Mesothelial cell of epicardium (in vitro differentiated cells): ENCODE results near the gene NYAP2. TPM values are rescaled to one million over a fixed set of nuclear protein-coding genes. Genes with fewer than 3 reads are reported as not detected.

Experiments used
- DNase-seq, 2 experiments: peaks; one replicate each; pipeline ENCODE4 v3.0.0; 2021; ENCODE audit warnings: low spot score in 2 of 2; ENCODE audit not compliant: unreplicated experiment in 2 of 2
- H3K27ac Mint-ChIP-seq: 2 replicates; pipeline ENCODE4 v1.8.0; 2021; ENCODE audit warnings: mixed read lengths
- H3K27me3 Mint-ChIP-seq: 2 replicates; pipeline ENCODE4 v1.8.0; 2021; ENCODE audit warnings: low read depth, mixed read lengths
- H3K36me3 Mint-ChIP-seq: 2 replicates; pipeline ENCODE4 v1.8.0; 2021; ENCODE audit warnings: mixed read lengths
- H3K4me1 Mint-ChIP-seq: 2 replicates; pipeline ENCODE4 v1.8.0; 2021; ENCODE audit warnings: mixed read lengths
- H3K4me3 Mint-ChIP-seq: 2 replicates; pipeline ENCODE4 v1.8.0; 2021; ENCODE audit warnings: mild to moderate bottlenecking, moderate library complexity, mixed read lengths
- H3K9me3 Mint-ChIP-seq: 2 replicates; pipeline ENCODE4 v1.8.0; 2021; ENCODE audit warnings: mixed read lengths
- CTCF ChIP-seq: fragments of 200-600 bp; sonication (generic); IDR thresholded peaks from one replicate; pipeline ENCODE4 v1.5.0; 2021; ENCODE audit warnings: antibody characterized with exemption; ENCODE audit not compliant: unreplicated experiment
- total RNA-seq: library from RNA; stranded (reverse); gene quantifications from 3 replicates; pipeline ENCODE4 v1.2.1, GENCODE V29; 2021

The NYAP2 gene
- total RNA-seq, 1 donor from 2014 or later: not detected

GRCh38 chr2:225599856-225600255, 200.3 kb downstream of the NYAP2 start:
- Mint-ChIP-seq H3K27me3 (no peaks in the 10 kb centered on the region), H3K4me3 (no peak overlapping the region), H3K4me1 (peaks cover 3% of the 10 kb centered on the region), H3K36me3 (no peaks in the 10 kb centered on the region), H3K27ac (no peak overlapping the region), H3K9me3 (peaks cover 19% of the 10 kb centered on the region)
- no peak for DNase-seq
- no peak for TF ChIP-seq CTCF

GRCh38 chr2:225600444-225600843, 200.9 kb downstream of the NYAP2 start:
- Mint-ChIP-seq H3K36me3 (no peaks in the 10 kb centered on the region), H3K27ac (no peak overlapping the region), H3K4me3 (no peak overlapping the region), H3K9me3 (peaks cover 19% of the 10 kb centered on the region), H3K27me3 (no peaks in the 10 kb centered on the region), H3K4me1 (peaks cover 3% of the 10 kb centered on the region)
- TF ChIP-seq CTCF: no peak
- DNase-seq: no peak

DNA sequence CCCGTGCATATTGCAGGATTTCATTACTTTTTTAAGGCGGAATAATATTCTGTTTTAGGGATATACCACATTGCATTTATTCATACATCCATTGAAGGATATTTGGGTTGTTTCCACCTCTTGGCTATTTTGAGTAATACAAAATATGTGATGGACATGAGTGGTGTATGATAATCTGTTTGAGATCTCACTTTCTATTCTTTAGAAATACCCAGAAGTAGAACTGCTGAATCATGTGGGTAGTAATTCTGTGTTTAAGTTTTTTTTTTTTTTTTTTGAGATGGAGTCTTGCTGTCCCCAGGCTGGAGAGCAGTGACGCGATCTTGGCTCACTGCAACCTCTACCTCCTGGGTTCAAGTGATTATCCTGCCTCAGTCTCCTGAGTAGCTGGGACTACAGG, 201.4 kb downstream of the NYAP2 start:
- Mint-ChIP-seq H3K27me3 (no peaks in the 10 kb centered on the region), H3K9me3 (peaks cover 19% of the 10 kb centered on the region), H3K4me3 (no peak overlapping the region), H3K4me1 (peaks cover 3% of the 10 kb centered on the region), H3K27ac (no peak overlapping the region), H3K36me3 (no peaks in the 10 kb centered on the region)
- DNase-seq: no peak
- TF ChIP-seq CTCF: no peak

GRCh38 chr2:225602205-225602604, 202.7 kb downstream of the NYAP2 start:
- no peak overlapping the region for H3K27ac Mint-ChIP-seq

DNA sequence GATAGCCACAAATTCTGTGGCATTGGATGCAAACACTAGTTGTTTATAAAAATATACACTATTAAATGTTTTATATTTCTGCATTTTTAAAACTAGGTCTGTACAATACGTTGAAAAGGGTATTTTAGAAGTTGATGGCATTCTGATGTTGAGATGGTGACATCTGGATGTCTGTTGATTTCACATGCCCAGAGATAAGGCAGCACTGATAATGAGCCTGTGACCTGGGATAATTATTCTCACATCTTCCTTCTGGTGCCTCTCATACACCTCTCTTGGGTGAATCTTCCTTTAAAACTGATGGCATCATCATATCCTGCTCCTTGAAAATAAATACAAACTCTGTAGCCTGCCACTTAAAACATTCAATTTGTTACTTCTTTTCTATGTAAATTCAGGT, 208.6 kb downstream of the NYAP2 start:
- H3K36me3 Mint-ChIP-seq: no peaks in the 10 kb centered on the region
- H3K27me3 Mint-ChIP-seq: peaks cover 4% of the 10 kb centered on the region
- DNase-seq: no peak
- H3K27ac Mint-ChIP-seq: no peak overlapping the region
- no peaks in the 10 kb centered on the region for H3K9me3 Mint-ChIP-seq
- TF ChIP-seq CTCF: no peak
- no peaks in the 10 kb centered on the region for H3K4me1 Mint-ChIP-seq
- H3K4me3 Mint-ChIP-seq: no peak overlapping the region

More at GRCh38 chr2:225602205-225602604, 202.7 kb downstream of the NYAP2 start:
- DNase-seq: no peak
- Mint-ChIP-seq H3K4me3 (no peak overlapping the region), H3K9me3 (peaks cover 19% of the 10 kb centered on the region), H3K36me3 (no peaks in the 10 kb centered on the region), H3K4me1 (peaks cover 3% of the 10 kb centered on the region), H3K27me3 (no peaks in the 10 kb centered on the region)
- no peak for TF ChIP-seq CTCF

DNA sequence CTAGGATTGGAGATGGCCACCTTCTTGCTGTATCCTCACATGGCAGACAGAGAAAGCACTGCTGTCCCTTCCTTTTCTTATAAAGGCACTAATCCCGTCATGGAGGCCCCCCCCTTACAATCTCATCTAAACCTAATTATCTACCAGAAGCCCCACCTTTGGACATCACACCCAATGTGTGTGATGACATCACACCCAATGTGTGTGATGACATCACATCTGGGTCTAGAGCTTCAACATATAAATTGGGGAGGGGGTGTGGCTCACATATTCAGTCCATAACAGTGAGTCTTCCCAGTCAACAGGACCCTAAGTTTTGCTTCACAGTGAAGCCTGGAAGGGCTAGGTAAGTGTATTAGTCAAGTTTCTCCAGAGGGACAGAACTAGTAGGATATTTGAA, 213.1 kb downstream of the NYAP2 start:
- no peak overlapping the region for H3K27ac Mint-ChIP-seq
- DNase-seq: no peak
- no peaks in the 10 kb centered on the region for H3K9me3 Mint-ChIP-seq
- no peaks in the 10 kb centered on the region for H3K36me3 Mint-ChIP-seq
- H3K4me1 Mint-ChIP-seq: no peaks in the 10 kb centered on the region
- peaks cover 4% of the 10 kb centered on the region for H3K27me3 Mint-ChIP-seq
- no peak overlapping the region for H3K4me3 Mint-ChIP-seq
- TF ChIP-seq CTCF: no peak
